Activated CD4-positive, CD25-positive, alpha-beta regulatory T cell treated with anti-CD3 and anti-CD28 coated beads, Interleukin-2, amount 50 U/mL, for 72 hours (primary cell): Measurements from ENCODE around the gene P3H3.
"Not testable (repeated sequence)": the region's sequence is repeated elsewhere in the genome, so short reads cannot be mapped to it uniquely, and the experiment has no call there.

Experiments used
- DNase-seq: peaks from one replicate; pipeline ENCODE4 v3.0.0; 2021

P3H3 gene

DNA sequence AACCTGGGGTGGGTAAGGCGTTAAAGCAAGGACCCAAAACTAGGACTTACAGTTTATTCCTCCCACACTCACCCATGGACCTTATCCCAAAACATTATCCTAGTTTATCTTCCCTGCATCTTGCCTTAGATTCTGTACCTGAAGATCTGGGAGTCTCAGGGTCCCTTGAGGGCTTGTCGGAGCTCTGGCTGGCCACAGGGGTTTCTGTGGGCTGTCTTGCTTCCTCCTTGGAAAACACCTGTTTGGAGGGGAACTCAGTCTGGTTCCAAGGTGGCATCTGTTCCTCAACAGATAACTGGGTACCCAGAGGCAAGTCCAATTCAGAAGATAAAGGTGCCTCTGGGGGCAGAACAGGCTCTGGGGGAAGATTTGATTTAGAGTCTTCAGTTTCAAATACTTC is 21.2 kb downstream of the P3H3 start:
- no peak for DNase-seq

DNA sequence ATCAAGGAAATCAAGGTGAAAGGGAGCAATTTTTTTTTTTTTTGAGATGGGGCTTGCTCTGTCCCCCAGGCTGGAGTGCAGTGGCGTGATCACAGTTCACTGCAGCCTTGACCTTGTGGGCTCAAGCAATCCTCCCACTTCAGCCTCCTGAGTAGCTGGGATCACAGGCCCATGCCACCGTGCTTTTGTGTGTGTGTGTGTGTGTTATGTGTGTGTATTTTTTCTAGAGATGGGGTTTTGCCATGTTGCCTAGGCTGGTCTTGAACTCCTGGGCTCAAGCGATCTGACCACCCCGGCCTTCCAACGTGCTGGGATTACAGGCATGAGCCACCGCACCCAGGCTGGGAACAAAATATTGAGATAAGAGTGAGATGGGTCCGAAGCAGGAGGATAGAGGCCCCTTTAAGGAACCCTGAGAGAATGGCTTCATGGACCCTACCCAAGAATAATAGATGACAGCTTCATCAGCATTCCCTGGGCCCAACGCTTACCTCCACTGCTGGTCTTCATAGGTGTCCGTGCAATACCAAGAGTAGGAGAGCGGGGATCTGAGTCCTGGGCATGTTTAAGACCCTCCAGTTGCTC is 21.9 kb downstream of the P3H3 start:
- no peak for DNase-seq

DNA sequence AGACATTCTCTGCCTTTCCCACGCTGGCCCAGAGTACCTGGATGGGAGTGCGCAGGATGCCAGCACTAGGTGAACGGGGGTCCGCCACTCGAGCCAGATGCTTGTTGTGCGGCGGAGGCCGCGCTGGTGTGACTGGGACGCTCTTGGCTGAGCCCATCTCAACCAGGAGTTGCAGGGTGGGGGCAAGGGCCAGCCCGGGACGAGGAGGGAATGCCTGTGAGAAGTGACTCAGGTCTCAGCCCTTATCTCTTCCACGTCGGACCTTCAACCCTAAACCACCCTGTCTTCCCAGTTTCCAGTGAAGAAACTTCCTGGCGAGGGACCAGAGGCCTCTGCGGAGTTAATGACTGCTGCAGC is 22.6 kb downstream of the P3H3 start:
- DNase-seq, result no peak

DNA sequence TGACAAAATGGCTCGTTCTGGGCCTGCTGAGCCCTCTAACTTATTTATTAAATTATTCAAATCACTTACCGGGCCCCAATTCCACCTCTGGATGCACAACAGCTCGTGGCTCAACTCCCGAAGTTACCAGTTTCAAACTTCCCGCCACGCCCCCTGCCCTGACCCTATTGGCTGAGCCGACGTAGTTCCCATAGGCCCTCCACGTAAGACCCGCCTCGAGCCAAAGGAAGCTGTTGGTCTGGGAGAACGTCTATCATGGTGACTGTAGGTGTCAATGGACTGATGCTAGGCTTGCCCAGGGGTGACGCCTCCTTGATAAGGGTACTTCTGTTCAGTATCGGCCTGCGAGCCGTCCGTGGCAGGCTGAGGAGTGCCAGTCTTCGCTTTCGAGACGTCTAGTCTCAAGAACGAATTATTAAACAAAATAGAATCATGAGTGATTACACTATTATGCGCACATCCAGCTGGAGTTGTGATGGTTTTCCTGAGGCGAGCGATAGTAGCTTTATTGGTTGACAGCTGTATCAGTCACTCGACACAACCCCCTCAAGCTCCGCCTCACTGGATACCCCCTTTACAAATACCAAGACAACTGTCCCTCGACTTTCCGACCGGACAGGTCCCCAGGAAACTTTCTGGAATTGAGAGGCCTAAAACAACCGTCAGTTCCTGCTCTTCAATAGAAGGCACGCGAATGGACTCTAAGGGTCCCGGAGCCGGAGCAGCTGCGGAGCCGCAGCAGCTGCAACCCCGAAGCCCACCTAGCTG is 23.1 kb downstream of the P3H3 start, which contains the start of gene CDCA3:
Gene CDCA3, minus strand, starts transcription at position 134 of the 768 bp plus-strand sequence. CDS start 334 bp downstream, outside the sequence.
- peak; percentile 89 for DNase-seq

DNA sequence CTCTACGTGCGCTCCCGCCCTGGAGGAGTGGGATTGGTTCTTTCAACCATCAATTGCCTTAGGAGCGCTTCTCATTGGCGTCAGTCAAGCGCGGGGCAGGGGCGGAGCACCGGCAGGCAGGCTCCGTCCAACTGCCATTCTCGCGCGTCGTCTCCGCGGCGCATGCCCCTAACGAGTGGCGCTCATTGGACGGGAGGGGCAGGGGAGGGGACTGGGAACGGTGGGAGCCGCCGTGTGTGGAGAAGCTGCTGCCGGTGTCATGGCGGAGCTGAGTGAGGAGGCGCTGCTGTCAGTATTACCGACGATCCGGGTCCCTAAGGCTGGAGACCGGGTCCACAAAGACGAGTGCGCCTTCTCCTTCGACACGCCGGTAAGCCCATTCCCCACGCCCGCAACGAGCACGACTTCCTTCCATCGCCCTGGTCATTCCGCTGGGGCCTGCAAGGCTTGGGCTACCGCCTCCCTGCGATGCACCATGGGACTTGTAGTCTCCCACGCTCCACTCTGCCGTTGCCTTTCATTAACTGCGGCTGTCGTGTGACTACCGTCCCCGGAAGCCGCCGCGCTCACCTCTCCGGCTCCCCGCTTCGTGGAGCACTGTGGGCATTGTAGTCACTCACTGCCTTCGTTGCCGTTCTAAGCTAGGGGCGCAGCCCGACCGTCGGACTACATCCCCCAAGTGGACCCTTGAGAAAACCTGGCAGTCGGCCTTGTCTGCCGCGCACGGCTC is 23.9 kb downstream of the P3H3 start, which contains the start of gene USP5:
Gene USP5, plus strand, starts transcription at position 230 of the 730 bp plus-strand sequence. Its CDS starts 30 bp downstream, at position 260.
- DNase-seq, result peak; percentile 96

DNA sequence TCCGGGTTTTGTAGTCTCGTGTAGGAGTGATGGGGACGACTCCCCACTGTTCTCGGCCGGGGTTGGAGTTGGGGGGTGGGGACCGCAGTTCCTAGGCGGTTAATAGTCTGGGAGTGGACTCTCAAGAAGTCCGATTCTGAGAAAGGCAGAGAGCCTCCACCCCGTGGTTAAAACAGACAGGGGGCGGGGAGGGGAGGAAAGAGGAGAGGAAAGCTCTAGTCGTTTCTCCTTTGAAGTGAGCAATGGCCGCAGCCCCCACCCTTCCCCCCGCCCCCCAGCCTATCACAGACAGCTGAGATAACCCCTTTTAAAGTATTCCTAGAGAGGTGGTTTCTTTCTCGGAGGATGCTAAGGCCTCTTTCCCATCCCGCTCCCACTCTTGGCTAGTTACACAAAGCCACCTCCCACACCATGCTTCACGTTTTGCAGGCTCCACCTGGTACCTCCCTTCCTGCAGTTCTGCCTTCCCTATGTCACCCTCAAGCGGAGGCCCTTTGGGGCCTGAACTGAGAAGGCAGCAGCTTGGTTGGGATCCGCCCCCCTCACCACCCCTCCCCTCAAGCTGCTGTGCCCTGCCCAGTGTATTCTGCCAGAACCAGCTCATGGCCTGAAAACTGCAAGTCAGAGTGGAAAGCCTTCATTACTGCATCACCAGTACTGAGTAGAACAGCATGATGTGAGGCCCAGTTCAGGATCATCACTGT is 24.6 kb downstream of the P3H3 start:
- peak; percentile 54 for DNase-seq

DNA sequence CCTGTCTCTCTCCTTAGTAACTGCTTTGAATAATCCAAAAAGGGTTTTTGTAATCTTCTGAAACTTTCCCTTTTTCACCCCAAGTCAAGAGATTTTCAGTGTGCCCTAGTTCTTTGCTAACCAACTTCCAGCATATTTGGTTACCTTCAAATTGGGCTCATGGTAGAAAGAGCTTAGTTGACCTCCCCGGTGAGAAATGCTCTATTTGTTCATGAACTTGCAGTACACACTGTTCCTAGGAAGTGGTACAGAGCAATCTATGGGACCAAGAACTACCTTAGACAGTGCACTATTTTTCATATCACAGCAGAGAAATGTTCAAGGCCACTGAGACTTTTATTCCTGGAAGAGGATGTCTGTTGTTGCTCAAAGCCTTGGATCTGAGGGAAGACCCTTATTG is 25.4 kb downstream of the P3H3 start:
- no peak for DNase-seq

DNA sequence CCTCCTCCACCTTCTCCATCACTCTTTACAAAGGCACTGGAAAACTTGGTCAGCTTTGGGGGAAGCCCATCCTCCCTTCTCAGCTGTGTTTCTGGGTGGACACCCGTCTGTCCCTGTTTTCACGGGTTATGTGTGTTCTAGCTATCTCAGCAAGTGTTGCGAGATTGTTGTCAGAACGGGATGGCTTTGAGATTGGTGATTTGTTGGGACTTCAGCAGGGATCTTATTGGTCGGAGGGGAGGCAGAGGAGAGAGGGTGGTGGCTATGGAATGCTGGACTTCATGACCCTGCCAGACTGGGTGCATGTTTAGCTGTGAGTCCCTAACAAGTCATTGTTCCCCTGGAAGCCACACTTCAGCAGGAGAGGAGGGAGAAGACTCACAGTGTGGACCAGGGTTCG is 25.8 kb downstream of the P3H3 start:
- DNase-seq, result no peak

DNA sequence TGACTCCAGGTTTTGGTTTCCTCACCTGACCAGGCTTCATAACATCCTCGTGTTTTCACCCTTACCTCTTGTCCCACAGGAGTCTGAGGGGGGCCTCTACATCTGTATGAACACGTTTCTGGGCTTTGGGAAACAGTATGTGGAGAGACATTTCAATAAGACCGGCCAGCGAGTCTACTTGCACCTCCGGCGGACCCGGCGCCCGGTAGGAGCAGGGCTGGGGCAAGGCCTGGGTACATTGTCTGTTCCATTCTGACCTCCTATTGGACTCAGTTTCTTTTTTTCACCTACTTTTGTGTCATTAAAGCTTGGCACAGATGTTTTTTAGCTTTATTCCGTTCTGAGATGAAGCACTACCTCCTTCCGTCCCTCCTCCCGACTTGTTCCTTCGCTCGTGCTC is 27.1 kb downstream of the P3H3 start:
- DNase-seq, result no peak

DNA sequence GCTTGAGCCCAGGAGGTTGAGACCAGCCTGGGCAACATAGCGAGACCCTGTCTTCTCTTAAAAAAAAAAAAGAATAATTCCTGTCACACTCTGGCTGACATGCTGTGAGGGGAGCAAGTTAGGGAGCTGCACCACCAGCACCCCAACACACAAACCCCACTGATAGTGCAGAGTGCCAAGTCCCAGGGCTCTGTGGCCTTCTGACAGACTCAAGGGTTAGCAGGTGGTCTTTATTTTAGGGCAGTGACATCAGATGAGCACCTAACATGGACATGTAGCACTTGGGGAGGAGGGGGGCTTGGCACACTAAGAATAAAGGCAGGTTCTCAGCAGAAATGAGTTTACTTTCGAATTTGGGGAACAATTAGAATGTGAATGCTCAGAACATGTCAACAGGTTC is 30.6 kb downstream of the P3H3 start:
- no peak for DNase-seq

DNA sequence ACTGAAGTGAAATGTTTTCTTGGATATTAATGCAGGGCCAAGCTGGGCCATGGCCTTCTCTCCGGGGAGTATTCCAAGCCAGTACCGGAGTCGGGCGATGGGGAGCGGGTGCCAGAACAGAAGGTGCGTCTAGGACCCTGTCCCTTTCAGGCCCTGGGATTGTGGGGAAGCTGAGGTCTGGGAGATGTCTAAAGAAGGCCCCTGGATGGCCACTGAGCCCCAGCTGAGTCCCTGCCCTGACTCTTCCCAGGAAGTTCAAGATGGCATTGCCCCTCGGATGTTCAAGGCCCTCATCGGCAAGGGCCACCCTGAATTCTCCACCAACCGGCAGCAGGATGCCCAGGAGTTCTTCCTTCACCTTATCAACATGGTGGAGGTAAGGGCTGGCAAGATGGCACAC is 31.9 kb downstream of the P3H3 start:
- DNase-seq, result no peak

DNA sequence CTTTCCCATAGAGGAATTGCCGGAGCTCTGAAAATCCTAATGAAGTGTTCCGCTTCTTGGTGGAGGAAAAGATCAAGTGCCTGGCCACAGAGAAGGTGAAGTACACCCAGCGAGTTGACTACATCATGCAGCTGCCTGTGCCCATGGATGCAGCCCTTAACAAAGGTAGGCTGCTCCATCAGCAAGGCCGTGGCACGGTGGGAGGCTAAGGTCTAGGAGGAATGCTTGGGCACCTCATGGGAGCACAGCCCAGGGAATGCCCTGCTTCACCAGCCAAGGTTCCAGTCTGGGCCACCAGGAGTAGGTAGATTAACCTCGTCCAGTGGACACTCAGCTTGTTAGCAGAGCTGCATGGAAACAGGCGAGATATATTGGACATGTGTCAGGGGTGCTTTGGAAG is 32.7 kb downstream of the P3H3 start:
- DNase-seq, result no peak

DNA sequence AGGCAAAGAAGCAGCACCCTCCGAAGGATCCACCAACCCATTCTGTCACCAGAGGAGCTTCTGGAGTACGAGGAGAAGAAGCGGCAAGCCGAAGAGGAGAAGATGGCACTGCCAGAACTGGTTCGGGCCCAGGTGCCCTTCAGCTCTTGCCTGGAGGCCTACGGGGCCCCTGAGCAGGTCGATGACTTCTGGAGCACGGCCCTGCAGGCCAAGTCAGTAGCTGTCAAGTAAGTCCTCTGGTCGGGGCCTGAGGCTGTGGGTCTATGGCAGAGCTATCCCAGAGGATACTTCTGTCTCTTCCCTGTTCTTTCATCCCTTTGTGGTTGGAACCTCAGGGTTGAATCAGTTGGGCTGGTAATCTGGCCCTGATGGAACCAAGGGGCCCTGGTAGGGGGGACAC is 33.2 kb downstream of the P3H3 start:
- no peak for DNase-seq

DNA sequence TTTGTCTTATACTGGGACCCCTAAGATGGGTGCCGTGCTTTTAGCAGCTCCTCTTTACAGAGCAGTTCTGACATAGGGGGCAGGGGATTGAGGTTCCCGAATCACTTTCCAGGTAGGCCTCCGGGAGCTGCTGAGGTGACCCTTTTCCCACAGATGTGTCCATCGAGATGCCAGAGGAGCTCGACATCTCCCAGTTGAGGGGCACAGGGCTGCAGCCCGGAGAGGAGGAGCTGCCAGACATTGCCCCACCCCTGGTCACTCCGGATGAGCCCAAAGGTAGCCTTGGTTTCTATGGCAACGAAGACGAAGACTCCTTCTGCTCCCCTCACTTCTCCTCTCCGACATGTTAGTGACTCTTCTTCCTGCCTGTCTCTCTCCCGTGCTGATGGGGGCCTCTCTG is 34.8 kb downstream of the P3H3 start:
- DNase-seq, result no peak

DNA sequence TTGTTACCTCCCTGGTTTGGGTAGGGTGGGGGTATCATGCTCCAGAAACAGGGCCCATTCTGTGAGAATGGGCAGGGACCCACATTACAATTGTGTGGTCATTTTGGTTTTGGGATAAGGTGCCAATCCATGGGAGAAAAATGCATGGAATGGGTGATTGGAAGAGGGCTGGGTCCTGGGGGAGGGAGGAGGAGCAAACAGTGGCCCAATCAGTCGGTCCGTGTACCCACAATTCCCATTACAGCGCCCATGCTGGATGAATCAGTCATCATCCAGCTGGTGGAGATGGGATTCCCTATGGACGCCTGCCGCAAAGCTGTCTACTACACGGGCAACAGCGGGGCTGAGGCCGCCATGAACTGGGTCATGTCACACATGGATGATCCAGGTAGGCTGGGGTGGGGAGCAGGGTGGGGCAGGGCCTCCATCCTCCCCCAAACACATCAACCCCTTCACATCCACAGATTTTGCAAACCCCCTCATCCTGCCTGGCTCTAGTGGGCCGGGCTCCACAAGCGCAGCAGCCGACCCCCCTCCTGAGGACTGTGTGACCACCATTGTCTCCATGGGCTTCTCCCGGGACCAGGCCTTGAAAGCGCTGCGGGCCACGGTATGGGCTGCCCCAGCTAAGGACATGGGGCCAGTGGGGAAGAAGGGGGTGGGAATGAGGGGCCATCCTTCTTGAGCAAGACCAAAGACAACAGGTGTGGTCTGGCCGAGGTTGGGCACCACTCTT is 35.5 kb downstream of the P3H3 start:
- no peak for DNase-seq

DNA sequence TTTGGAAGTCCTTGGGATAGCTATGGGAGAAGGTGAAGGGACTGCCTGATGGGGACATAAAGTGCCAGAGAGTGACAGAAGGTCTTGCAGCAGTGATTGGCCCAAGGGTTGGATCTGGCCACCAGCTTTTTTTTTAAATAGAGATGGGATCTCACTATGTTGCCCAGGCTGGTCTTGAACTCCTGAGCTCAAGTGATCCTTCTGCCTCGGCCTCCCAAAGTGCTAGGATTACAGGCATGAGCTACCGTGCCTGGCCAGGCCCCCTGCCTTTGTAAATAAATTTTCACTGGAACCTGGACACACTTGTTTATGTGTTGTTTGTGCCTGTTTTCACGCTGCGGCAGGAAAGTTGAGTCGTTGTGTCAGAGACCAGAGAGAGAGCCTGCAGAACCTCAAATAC is 37.1 kb downstream of the P3H3 start:
- not testable (repeated sequence) for DNase-seq

DNA sequence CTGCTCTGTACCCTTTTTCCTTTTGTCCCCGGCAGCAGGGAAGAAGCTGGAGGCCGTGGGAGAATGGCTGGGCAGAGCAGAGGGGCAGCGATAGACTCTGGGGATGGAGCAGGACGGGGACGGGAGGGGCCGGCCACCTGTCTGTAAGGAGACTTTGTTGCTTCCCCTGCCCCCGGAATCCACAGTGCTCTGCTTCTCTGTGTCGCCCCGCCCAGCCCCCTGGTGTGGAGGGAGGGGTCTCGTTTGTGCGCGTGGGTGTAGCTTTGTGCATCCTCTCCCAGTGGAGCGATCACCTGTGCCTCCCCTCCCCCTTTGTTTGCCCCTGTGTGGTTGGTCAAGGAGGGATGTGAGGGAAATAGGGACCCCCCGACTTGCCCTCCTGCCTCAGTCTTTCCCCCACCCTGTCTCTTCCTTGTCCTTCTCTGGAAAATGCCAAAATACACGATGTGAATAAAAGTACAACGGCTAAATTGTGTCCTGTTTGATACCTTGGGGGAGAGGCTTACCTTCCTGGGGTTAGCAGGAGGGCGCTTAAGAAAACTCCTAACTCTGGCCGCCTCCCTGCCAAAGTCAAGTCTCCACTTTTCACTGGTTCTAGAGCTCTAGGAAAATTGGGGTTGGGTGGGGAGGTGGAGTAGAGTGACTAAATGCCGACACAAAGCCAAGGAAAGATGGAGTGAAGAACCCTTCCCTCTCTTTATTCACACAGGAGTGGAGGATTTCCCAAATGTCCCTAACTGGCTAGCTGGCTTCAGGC is 38.1 kb downstream of the P3H3 start:
- DNase-seq, result no peak

DNA sequence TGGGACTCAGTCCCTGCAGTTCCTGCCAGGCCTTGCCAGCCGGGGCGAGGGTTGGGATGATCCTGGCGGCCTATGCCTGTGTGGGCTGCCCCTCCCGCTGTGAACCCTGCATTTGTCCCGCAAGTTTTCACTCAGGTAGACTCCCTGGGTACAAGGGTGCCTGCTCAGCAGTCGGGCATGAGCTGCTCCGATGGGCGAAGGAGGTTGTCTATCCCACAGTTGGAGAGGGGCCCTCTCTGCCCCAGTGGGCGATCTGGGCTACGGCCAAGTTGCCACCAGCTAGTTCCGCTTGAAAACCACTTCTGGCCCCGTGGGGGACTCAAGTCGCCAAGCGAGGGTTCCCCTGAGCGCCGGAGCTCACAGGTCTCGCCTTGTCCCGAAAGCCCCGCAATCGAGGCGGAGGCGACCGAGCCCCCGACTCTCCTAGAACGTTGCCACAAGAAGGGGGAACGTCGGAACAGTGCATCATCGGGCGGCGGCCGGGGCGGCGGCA is 38.8 kb downstream of the P3H3 start:
- DNase-seq, result no peak

DNA sequence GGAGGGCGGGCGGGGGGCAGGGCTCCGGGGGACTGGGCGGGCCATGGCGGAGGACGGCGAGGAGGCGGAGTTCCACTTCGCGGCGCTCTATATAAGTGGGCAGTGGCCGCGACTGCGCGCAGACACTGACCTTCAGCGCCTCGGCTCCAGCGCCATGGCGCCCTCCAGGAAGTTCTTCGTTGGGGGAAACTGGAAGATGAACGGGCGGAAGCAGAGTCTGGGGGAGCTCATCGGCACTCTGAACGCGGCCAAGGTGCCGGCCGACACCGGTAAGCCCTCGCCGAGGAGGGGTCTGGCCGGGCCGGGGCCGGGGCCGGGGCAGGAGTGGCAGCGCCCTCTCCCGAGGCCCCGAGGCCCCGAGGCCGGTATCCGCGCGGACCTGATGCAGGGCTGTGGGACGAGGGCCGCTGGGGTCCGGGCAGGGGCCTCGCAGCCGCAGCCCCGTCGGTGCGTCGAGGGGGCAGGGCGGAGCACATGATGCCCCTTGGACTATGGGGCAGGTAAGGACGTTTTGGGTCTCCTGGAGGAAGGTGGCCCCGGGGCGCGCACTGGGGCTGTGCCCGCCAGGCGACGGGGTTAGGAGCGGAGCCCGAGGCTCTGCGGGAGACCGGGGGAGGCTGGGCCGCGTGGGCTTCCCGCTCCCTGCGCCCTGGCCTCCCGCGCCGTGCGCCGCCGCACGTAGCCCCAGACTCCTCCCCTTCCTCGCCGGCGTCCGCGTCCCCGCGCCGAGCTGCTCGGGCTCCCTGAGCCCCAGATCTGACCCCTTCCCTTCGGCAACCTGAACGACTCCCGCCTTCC is 39.4 kb downstream of the P3H3 start, which contains the start of gene TPI1:
Gene TPI1, plus strand, starts transcription at position 119 of the 798 bp plus-strand sequence. Its CDS starts 36 bp downstream, at position 155.
- DNase-seq, result peak; percentile 83

DNA sequence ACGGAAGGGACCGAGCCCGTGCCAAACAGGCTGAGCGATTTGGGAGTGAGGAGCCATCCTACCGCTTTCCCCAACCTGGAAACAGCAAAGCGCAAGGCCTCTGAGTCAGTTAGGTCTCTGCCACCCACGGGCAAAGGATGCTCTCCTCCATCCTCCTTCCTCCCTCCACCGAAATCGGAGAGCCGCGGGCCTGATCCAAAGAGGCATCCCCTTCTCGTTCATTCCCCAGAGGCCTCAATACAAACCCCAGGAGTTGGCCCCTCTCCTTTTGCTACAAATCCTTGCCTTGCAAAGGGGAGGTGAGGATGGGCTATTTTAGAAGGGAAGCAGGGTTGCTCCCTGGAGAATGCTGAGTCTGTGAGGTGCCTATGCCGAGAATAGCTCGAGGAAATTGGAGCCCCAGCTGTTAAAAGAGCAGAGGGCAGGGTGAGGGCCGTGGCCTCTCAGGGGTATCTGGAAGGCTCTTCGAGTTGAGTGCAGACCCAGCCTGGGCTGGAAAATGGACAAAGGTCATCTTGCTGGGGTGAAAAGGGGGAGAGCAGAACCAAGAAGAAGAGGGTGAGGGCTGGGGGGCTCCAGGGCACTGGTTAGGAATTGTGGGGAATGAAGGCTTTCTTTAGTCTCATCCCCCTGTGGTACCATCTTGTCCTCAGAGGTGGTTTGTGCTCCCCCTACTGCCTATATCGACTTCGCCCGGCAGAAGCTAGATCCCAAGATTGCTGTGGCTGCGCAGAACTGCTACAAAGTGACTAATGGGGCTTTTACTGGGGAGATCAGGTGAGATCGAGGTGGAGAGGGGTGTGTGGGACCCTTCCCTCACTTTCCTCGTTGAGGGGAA is 40.2 kb downstream of the P3H3 start:
- DNase-seq, result no peak
